Endothelial cell of umbilical vein (primary cell): Measurements from ENCODE around the gene MAPT. TPM values are rescaled to one million over a fixed set of nuclear protein-coding genes. Genes with fewer than 3 reads are reported as not detected.

Experiments used
- BruUV-seq: library from RNA; stranded (reverse); fragments of 400-500 nt; replicated peaks from 2 replicates; lab custom pipeline; 2021; lab: Mats Ljungman, UMichigan
- CTCF ChIA-PET: fragments of 300-600, 350-600 bp; sonication (Branson Sonifier 250); formaldehyde crosslinking; loops from one replicate; lab custom pipeline; 2021; ENCODE audit warnings: antibody characterized with exemption, inconsistent platforms; lab: Charles Lee
- POLR2A ChIA-PET: fragments of 300-600, 350-600 bp; sonication (Branson Sonifier 250); formaldehyde crosslinking; loops from one replicate; lab custom pipeline; 2021; ENCODE audit warnings: antibody characterized with exemption, inconsistent platforms; lab: Charles Lee
- DNase-seq: peaks from one replicate; pipeline ENCODE4 v3.0.0-alpha.2; 2011; ENCODE audit warnings: low read depth, low spot score
- FAIRE-seq: peaks from 2 replicates; lab custom pipeline; 2011; peaks lifted over from hg19 to GRCh38; lab: Jason Lieb, UNC
- H2AFZ ChIP-seq: 2 replicates; pipeline ENCODE4 v1.6.0; 2012; ENCODE audit warnings: low read depth, low read length, control low read depth, inconsistent platforms
- H3K27ac ChIP-seq: 2 replicates; pipeline ENCODE4 v1.5.1; 2011; ENCODE audit warnings: low read depth, mild to moderate bottlenecking, control low read depth, low read length, moderate library complexity; ENCODE audit not compliant: insufficient read depth
- H3K27me3 ChIP-seq, 2 experiments: 2 replicates each; pipeline versions ENCODE4 v1.6.0 to v1.6.1; 2011; ENCODE audit warnings: low read length in 2 of 2, mixed read lengths in 1 of 2; ENCODE audit not compliant: control insufficient read depth in 2 of 2, insufficient read depth in 2 of 2
- H3K36me3 ChIP-seq, 2 experiments: 2 replicates in 1 of 2; 3 replicates in 1 of 2; pipeline ENCODE4 v1.5.1; 2011; ENCODE audit warnings: low read length in 2 of 2, mild to moderate bottlenecking in 1 of 2, moderate library complexity in 1 of 2; ENCODE audit not compliant: control insufficient read depth in 2 of 2, insufficient read depth in 2 of 2; ENCODE audit errors: extremely low read depth in 1 of 2
- H3K4me1 ChIP-seq: 3 replicates; pipeline ENCODE4 v1.5.1; 2011; ENCODE audit warnings: mild to moderate bottlenecking, low read length; ENCODE audit not compliant: control insufficient read depth, insufficient read depth; ENCODE audit errors: extremely low read depth
- H3K4me2 ChIP-seq: 2 replicates; pipeline ENCODE4 v1.6.1; 2011; ENCODE audit warnings: low read length, control low read depth, mixed read lengths; ENCODE audit not compliant: insufficient read depth
- H3K4me3 ChIP-seq, 3 experiments: fragments of 200-600 bp in 1 of 3; sonication (generic), shearing (Covaris generic) in 1 of 3; replicated peaks in 1 of 3; 2 replicates each; pipeline ENCODE4 v1.5.1; 2011 to 2016; ENCODE audit warnings: control low read depth in 3 of 3, low read length in 3 of 3, mild to moderate bottlenecking in 2 of 3, inconsistent platforms in 1 of 3, low read depth in 1 of 3, moderate library complexity in 1 of 3; ENCODE audit not compliant: insufficient read depth in 1 of 3
- H3K79me2 ChIP-seq: 2 replicates; pipeline ENCODE4 v1.6.0; 2012; ENCODE audit warnings: low read length, inconsistent platforms; ENCODE audit not compliant: control insufficient read depth, insufficient read depth
- H3K9ac ChIP-seq: replicated peaks from 2 replicates; pipeline ENCODE3; 2011; ENCODE audit warnings: low read length, control low read depth; ENCODE audit not compliant: insufficient read depth; ENCODE audit errors: extremely low read depth
- H3K9me1 ChIP-seq: replicated peaks from 3 replicates; pipeline ENCODE4 v1.6.0; 2011; ENCODE audit warnings: mild to moderate bottlenecking, low read length; ENCODE audit not compliant: control insufficient read depth, insufficient read depth; ENCODE audit errors: extremely low read depth
- H3K9me3 ChIP-seq: replicated peaks from 2 replicates; pipeline ENCODE4 v1.5.1; 2012; ENCODE audit warnings: low read length, inconsistent platforms; ENCODE audit not compliant: control insufficient read depth, insufficient read depth
- H4K20me1 ChIP-seq: replicated peaks from 2 replicates; pipeline ENCODE3; 2011; ENCODE audit warnings: mild to moderate bottlenecking, low read length; ENCODE audit not compliant: control insufficient read depth, insufficient read depth; ENCODE audit errors: extremely low read depth
- CTCF ChIP-seq, 2 donors: IDR thresholded peaks; 1 replicate in 1 of 2; 2 replicates in 1 of 2; pipeline ENCODE4 v1.5.1; 2011; ENCODE audit warnings: low read length in 2 of 2, mild to moderate bottlenecking in 2 of 2, moderate library complexity in 2 of 2, control low read depth in 1 of 2, inconsistent platforms in 1 of 2, low read depth in 1 of 2; ENCODE audit not compliant: insufficient read depth in 1 of 2; ENCODE audit errors: extremely low read depth in 1 of 2
- JUN ChIP-seq: IDR thresholded peaks from 2 replicates; pipeline ENCODE4 v1.6.1; 2011; ENCODE audit warnings: borderline replicate concordance, low read depth; ENCODE audit not compliant: insufficient read length, insufficient read depth
- MAX ChIP-seq: IDR thresholded peaks from 2 replicates; pipeline ENCODE4 v1.6.1; 2011; ENCODE audit not compliant: insufficient read depth, insufficient read length
- POLR2A ChIP-seq: IDR thresholded peaks from 2 replicates; pipeline ENCODE4 v1.6.1; 2012; ENCODE audit warnings: low read depth, mild to moderate bottlenecking, control low read depth, low read length
- POLR2AphosphoS5 ChIP-seq: IDR thresholded peaks from 2 replicates; pipeline ENCODE4 v1.6.1; 2012; ENCODE audit warnings: low read depth, mild to moderate bottlenecking, control low read depth, low read length, moderate library complexity; ENCODE audit not compliant: insufficient read depth
- dilution Hi-C: fragments of 300-500 bp; cut with MboI; formaldehyde crosslinking; loops from one replicate; pipeline ENCODE4 v1.15.0; 2019; ENCODE audit warnings: low sequenced_read_pairs; ENCODE audit not compliant: extremely low pct_ligation_motif_present
- intact Hi-C: fragments of 100-400 bp; cut with micrococcal nuclease; formaldehyde crosslinking; loops from one replicate; pipeline ENCODE4 v1.10.0; 2022
- polyA plus RNA-seq, 4 experiments: library from polyadenylated mRNA; depleted of rRNA in 3 of 4; stranded (reverse) in 3 of 4; unstranded in 1 of 4; fragments of >200 nt; gene quantifications; 2 replicates each; pipeline versions ENCODE4 v1.2.1 to v1.2.3, GENCODE V29; 2011 to 2012; ENCODE audit warnings: missing spikeins in 1 of 4
- total RNA-seq: library from RNA; stranded (reverse); gene quantifications from 2 replicates; pipeline ENCODE4 v1.2.3, GENCODE V29; 2021

Gene MAPT
- total and polyA plus RNA-seq, 2 donors (not counting 3 experiments of a cell fraction or from before 2014, with no cell fraction given), result 0.04 to 0.51 TPM

- ChIA-PET CTCF (interaction anchor here (1.5 to 5.2 kb wide), 3 partner anchors 42 to 284 kb away, joined by 4 to 50 read pairs (median 43); no protein-coding TSS in a partner anchor), POLR2A (no interaction called here)
- TF ChIP-seq JUN (no peak), CTCF (IDR thresholded peaks at IDR 0.05; ENCODE audit: extremely low read depth in 1 of 2, insufficient read depth in 1 of 2, low read depth in 1 of 2, low read length in 2 of 2) (peak; percentile 79 to 81), POLR2A (no peak), POLR2AphosphoS5 (no peak), MAX (no peak)
- intact Hi-C loops, result loop anchor here (1.0 to 5.0 kb wide), 3 partner anchors 42 to 211 kb away; partner anchors contain the start of gene KANSL1
- no peaks in the 10 kb centered on the region for H4K20me1 ChIP-seq
- H3K4me3 ChIP-seq, result no peak overlapping the region
- no peaks in the 10 kb centered on the region for H3K4me1 ChIP-seq
- peak; percentile 60 for DNase-seq
- H3K27me3 ChIP-seq, result no peaks in the 10 kb centered on the region
- no peaks in the 10 kb centered on the region for H3K79me2 ChIP-seq
- H3K36me3 ChIP-seq, result no peaks in the 10 kb centered on the region
- BruUV-seq, result no TSS peak
- H3K9me3 ChIP-seq, result no peaks in the 10 kb centered on the region
- no peak overlapping the region for H3K9ac ChIP-seq
- no peak overlapping the region for H3K27ac ChIP-seq
- no peak overlapping the region for H3K4me2 ChIP-seq
- no peaks in the 10 kb centered on the region for H3K9me1 ChIP-seq
- H2AFZ ChIP-seq, result no peak overlapping the region
- dilution Hi-C loops, result no loop called here
- peak; percentile 88 for FAIRE-seq
Observed at GRCh38 chr17:46002311-46002972, 108.1 kb downstream of the MAPT start.
